Epidermal melanocyte (primary cell): ENCODE measurements around the gene TANGO2.

Experiments used
- DNase-seq: peaks from one replicate; pipeline ENCODE4 v3.0.0; 2011; ENCODE audit warnings: low spot score; ENCODE audit not compliant: insufficient read length

TANGO2 gene

GRCh38 chr22:20105456-20106204 lies 84.7 kb downstream of the TANGO2 start:
- no peak for DNase-seq

- DNase-seq, result no peak
Observed at GRCh38 chr22:20106205-20106848, 85.4 kb downstream of the TANGO2 start.

GRCh38 chr22:20106849-20107237 lies 85.9 kb downstream of the TANGO2 start:
- DNase-seq, result no peak

- no peak for DNase-seq
Observed at GRCh38 chr22:20107471-20107901, 86.6 kb downstream of the TANGO2 start.

GRCh38 chr22:20107951-20108756 lies 87.2 kb downstream of the TANGO2 start:
- DNase-seq, result no peak

GRCh38 chr22:20108757-20109230 lies 87.9 kb downstream of the TANGO2 start:
- no peak for DNase-seq

GRCh38 chr22:20109411-20110358 lies 88.8 kb downstream of the TANGO2 start:
- DNase-seq, result no peak

- DNase-seq, result no peak
Observed at GRCh38 chr22:20110359-20110985, 89.6 kb downstream of the TANGO2 start.

GRCh38 chr22:20111045-20111688 lies 90.3 kb downstream of the TANGO2 start:
- DNase-seq, result no peak

- no peak for DNase-seq
Observed at GRCh38 chr22:20111689-20112622, 91.0 kb downstream of the TANGO2 start.

GRCh38 chr22:20112623-20113511 lies 92.0 kb downstream of the TANGO2 start:
- no peak for DNase-seq

GRCh38 chr22:20113551-20114310 lies 92.8 kb downstream of the TANGO2 start:
- no peak for DNase-seq

GRCh38 chr22:20114506-20115475 lies 93.9 kb downstream of the TANGO2 start:
- no peak for DNase-seq

GRCh38 chr22:20115691-20116375 lies 94.9 kb downstream of the TANGO2 start, which contains the start of gene RANBP1:
Gene RANBP1 (plus strand): TSS chr22:20116104. CDS start chr22:20116185, 81 bp downstream.
- DNase-seq, result no peak

- no peak for DNase-seq
Observed at GRCh38 chr22:20116376-20116950, 95.6 kb downstream of the TANGO2 start.
